OCI-LY1 (cell line): ENCODE measurements around the gene KRTAP10-3.

Experiments
- CTCF ChIP-seq: fragments of 200-600 bp; sonication (generic), shearing (Covaris generic); IDR thresholded peaks from 2 replicates; pipeline ENCODE4 v1.5.1; 2017; ENCODE audit warnings: mild to moderate bottlenecking, antibody characterized with exemption, low read length, moderate library complexity, mixed read lengths
- EZH2 ChIP-seq: fragments of 200-600 bp; sonication (generic), shearing (Covaris generic); IDR thresholded peaks from 2 replicates; pipeline ENCODE4 v1.8.0; 2017; ENCODE audit warnings: borderline replicate concordance, mixed run types, mild to moderate bottlenecking, antibody characterized with exemption, low read length, moderate library complexity, mixed read lengths

GRCh38 chr21:44508711-44509445 lies 49.7 kb downstream of the KRTAP10-3 start:
- TF ChIP-seq CTCF (no peak), EZH2 (no peak)
